ENCODE data around the gene ZDHHC12.

DNA sequence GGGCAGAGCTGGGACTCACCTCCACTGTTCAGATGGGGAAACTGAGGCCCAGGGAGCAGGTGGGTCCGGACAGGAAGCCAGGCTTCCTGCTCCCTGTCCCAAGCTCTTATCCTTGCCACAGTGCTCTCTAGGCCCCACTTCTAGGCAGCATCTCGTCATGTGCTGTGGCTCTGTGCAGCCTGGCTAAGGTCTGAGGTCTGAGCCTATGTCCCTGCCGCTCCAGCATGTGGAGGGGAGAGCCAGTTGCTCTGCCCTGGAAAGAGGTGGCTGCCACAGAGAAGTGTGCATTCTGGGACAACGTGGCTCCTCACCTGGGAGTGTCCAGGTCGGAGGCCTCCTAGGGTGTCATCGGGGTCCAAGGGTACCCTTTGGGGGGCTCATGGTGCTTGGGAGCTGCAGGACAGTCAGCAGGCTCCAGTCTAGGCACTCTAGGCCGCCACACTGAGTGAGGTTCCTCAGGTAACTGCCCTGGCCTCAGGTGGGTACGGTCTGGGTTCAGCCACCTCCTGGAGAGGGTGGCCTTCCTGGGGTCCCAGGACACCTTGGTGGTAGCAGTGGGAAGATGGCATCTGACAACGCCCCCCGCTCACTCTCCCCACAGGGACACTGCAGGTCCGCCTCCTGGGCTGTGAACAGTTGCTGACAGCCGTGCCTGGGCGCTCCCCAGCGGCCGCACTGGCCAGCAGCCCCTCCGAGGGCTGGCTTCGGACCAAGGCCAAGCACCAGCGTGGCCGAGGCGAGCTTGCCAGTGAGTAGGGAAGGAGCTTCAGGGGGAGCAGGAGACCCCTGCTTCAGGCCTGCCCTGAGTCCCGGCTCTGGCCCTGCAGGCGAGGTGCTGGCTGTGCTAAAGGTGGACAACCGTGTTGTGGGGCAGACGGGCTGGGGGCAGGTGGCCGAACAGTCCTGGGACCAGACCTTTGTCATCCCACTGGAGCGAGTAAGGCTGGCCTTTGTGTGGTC is 11.2 kb downstream of the ZDHHC12 start:
- TF ChIP-seq, protein P1, sequence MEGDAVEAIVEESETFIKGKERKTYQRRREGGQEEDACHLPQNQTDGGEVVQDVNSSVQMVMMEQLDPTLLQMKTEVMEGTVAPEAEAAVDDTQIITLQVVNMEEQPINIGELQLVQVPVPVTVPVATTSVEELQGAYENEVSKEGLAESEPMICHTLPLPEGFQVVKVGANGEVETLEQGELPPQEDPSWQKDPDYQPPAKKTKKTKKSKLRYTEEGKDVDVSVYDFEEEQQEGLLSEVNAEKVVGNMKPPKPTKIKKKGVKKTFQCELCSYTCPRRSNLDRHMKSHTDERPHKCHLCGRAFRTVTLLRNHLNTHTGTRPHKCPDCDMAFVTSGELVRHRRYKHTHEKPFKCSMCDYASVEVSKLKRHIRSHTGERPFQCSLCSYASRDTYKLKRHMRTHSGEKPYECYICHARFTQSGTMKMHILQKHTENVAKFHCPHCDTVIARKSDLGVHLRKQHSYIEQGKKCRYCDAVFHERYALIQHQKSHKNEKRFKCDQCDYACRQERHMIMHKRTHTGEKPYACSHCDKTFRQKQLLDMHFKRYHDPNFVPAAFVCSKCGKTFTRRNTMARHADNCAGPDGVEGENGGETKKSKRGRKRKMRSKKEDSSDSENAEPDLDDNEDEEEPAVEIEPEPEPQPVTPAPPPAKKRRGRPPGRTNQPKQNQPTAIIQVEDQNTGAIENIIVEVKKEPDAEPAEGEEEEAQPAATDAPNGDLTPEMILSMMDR (IDR thresholded peaks at IDR 0.05): no peak
- no peak for TF ChIP-seq POLR2A (IDR thresholded peaks at IDR 0.05)

Measured in heart left ventricle (tissue), 13 donors.